Body of pancreas (tissue), 4 donors: Measurements from ENCODE around the gene FCGR2B. TPM values are rescaled to one million over a fixed set of nuclear protein-coding genes. Genes with fewer than 3 reads are reported as not detected.

Experiments
- ATAC-seq: fragments of 150-250 bp; one replicate; pipeline ENCODE4 v1.9.1; 2016
- DNase-seq, 4 donors: peaks; one replicate each; pipeline ENCODE4 v3.0.0-alpha.2; 2019
- H3K27ac ChIP-seq, 4 donors: fragments of 200-600 bp; sonication (generic); 1 replicate in 3 of 4; 2 replicates in 1 of 4; pipeline versions ENCODE4 v1.5.1 to v1.6.1; 2016 to 2019; ENCODE audit warnings: mild to moderate bottlenecking in 1 of 4, mixed read lengths in 1 of 4, moderate library complexity in 1 of 4
- H3K27me3 ChIP-seq, 2 donors: fragments of 200-600 bp; sonication (generic); one replicate each; pipeline ENCODE4 v1.6.0; 2016; ENCODE audit warnings: mild to moderate bottlenecking in 1 of 2
- H3K36me3 ChIP-seq, 2 donors: fragments of 200-600 bp; sonication (generic); replicated peaks in 1 of 2; 2 replicates each; pipeline ENCODE4 v1.5.1; 2016; ENCODE audit warnings: low read depth in 2 of 2; ENCODE audit not compliant: insufficient read depth in 1 of 2
- H3K4me1 ChIP-seq: fragments of 200-600 bp; sonication (generic); one replicate; pipeline ENCODE4 v1.6.0; 2016
- H3K4me3 ChIP-seq, 2 donors: fragments of 200-600 bp; sonication (generic); 1 replicate in 1 of 2; 2 replicates in 1 of 2; pipeline ENCODE4 v1.5.1; 2016 to 2019
- H3K9me3 ChIP-seq, 3 donors: fragments of 200-600 bp; sonication (generic); 1 replicate in 2 of 3; 2 replicates in 1 of 3; pipeline ENCODE4 v1.5.1; 2016
- CTCF ChIP-seq, 7 experiments: fragments of 450-650 bp in 4 of 7; fragments of 200-600 bp in 3 of 7; sonication (generic) in 3 of 7; IDR thresholded peaks; one replicate each; pipeline ENCODE4 v1.5.1; 2016 to 2019; ENCODE audit warnings: antibody characterized with exemption in 7 of 7
- POLR2A ChIP-seq, 3 donors: fragments of 450-650 bp; IDR thresholded peaks; one replicate each; pipeline ENCODE4 v1.6.1; 2016; ENCODE audit warnings: antibody characterized with exemption in 3 of 3, mild to moderate bottlenecking in 2 of 3
- WGBS, 2 donors: methylation state at CpG; one replicate each; pipeline ENCODE4 v1.1.5; 2017; 5-methylcytosine and 5-hydroxymethylcytosine counted together
- intact Hi-C: fragments of 100-400 bp; cut with DNase I; formaldehyde crosslinking; loops from one replicate; pipeline ENCODE4 v1.15.1; 2023
- total RNA-seq, 2 donors: library from RNA; depleted of rRNA; stranded (reverse); fragments of >200 nt; gene quantifications; one replicate each; pipeline ENCODE4 v1.1.0, GENCODE V29; 2016

FCGR2B gene
- total RNA-seq, 2 donors from 2014 or later = 1.3 to 7.8 TPM

- intact Hi-C loops = no loop called here
- Histone ChIP-seq H3K4me1 (no peaks in the 10 kb centered on the region), H3K27ac (no peak overlapping the region), H3K9me3 (no peaks in the 10 kb centered on the region), H3K36me3 (no peaks in the 10 kb centered on the region), H3K27me3 (no peaks in the 10 kb centered on the region), H3K4me3 (no peak overlapping the region)
- WGBS, 2 donors = 71 to 74% methylated on average over 8 of the region's 8 CpGs
- ATAC-seq = no peak
- no peak for DNase-seq
- TF ChIP-seq POLR2A (IDR thresholded peaks at IDR 0.05) (no peak), CTCF (IDR thresholded peaks at IDR 0.05) (no peak)
These were observed 55.8 kb downstream of the FCGR2B start for GRCh38 chr1:161718559-161719324.

- ATAC-seq = no peak
- WGBS, 2 donors = 77 to 88% methylated on average over 1 of the region's 1 CpG
- DNase-seq = no peak
- TF ChIP-seq POLR2A (IDR thresholded peaks at IDR 0.05) = no peak
- no peak for TF ChIP-seq CTCF (IDR thresholded peaks at IDR 0.05)
- Histone ChIP-seq H3K4me1 (no peaks in the 10 kb centered on the region), H3K36me3 (no peaks in the 10 kb centered on the region), H3K27me3 (no peaks in the 10 kb centered on the region), H3K9me3 (no peaks in the 10 kb centered on the region), H3K4me3 (no peak overlapping the region), H3K27ac (no peak overlapping the region)
- intact Hi-C loops = no loop called here
These were observed 56.3 kb downstream of the FCGR2B start for GRCh38 chr1:161719325-161719611.

- H3K9me3 ChIP-seq = no peaks in the 10 kb centered on the region
- TF ChIP-seq CTCF (IDR thresholded peaks at IDR 0.05) = no peak
- TF ChIP-seq POLR2A (IDR thresholded peaks at IDR 0.05) = no peak
- 80 to 81% methylated on average over 1 of the region's 1 CpG for WGBS, 2 donors
- no peak for ATAC-seq
- intact Hi-C loops = no loop called here
- no peaks in the 10 kb centered on the region for H3K27me3 ChIP-seq
- no peak overlapping the region for H3K4me3 ChIP-seq
- H3K36me3 ChIP-seq = no peaks in the 10 kb centered on the region
- no peak for DNase-seq
- peaks cover 3% of the 10 kb centered on the region for H3K4me1 ChIP-seq
- H3K27ac ChIP-seq = no peak overlapping the region
These were observed 57.5 kb downstream of the FCGR2B start for GRCh38 chr1:161720422-161720821.

GRCh38 chr1:161720956-161721737, 58.2 kb downstream of the FCGR2B start, which contains the start of gene FCRLB:
Gene FCRLB (plus strand): TSS chr1:161721544. CDS start chr1:161722673, 1,129 bp downstream.
- H3K27me3 ChIP-seq = no peaks in the 10 kb centered on the region
- no peak within 1 kb of the TSS for H3K27ac ChIP-seq
- no peaks in the 10 kb centered on the region for H3K36me3 ChIP-seq
- H3K4me3 ChIP-seq = no peak within 1 kb of the TSS
- ATAC-seq = no peak
- no peaks in the 10 kb centered on the region for H3K9me3 ChIP-seq
- DNase-seq = no peak
- intact Hi-C loops = no loop called here
- TF ChIP-seq POLR2A (IDR thresholded peaks at IDR 0.05) = no peak
- H3K4me1 ChIP-seq = peaks cover 8% of the 10 kb centered on the region
- 18 to 40% methylated on average over 4 of the region's 4 CpGs for WGBS, 2 donors

- no peaks in the 10 kb centered on the region for H3K27me3 ChIP-seq
- intact Hi-C loops = no loop called here
- ATAC-seq (no peak), DNase-seq (peak in 1 of 4 donors; percentile 31)
- H3K9me3 ChIP-seq = no peaks in the 10 kb centered on the region
- H3K4me3 ChIP-seq = no peak overlapping the region
- peaks cover 8% of the 10 kb centered on the region for H3K4me1 ChIP-seq
- WGBS, 2 donors = 46 to 52% methylated on average over 8 of the region's 8 CpGs
- no peak overlapping the region for H3K27ac ChIP-seq
- TF ChIP-seq POLR2A (IDR thresholded peaks at IDR 0.05) (no peak), CTCF (IDR thresholded peaks at IDR 0.05) (no peak)
- no peaks in the 10 kb centered on the region for H3K36me3 ChIP-seq
These were observed 58.9 kb downstream of the FCGR2B start for GRCh38 chr1:161721738-161722343.
